SK-N-SH (cell line): ENCODE measurements around the gene MYO7A. TPM values are rescaled to one million over a fixed set of nuclear protein-coding genes. Genes with fewer than 3 reads are reported as not detected.

Source experiments
- CTCF ChIA-PET: fragments of 300-600, 350-600 bp; formaldehyde crosslinking; extraction: SDS; loops from one replicate; lab custom pipeline; 2021; lab: Yijun Ruan, JAX
- POLR2A ChIA-PET: fragments of 350-600 bp; sonication (Branson Sonifier 250); formaldehyde crosslinking; extraction: SDS; loops from one replicate; lab custom pipeline; 2020; ENCODE audit warnings: antibody characterized with exemption, inconsistent platforms; lab: Yijun Ruan, JAX
- DNase-seq: peaks from one replicate; pipeline ENCODE4 v3.0.0; 2012
- H2AFZ ChIP-seq: fragments of 200-600 bp; sonication (generic); 2 replicates; pipeline ENCODE4 v1.8.1; 2016; ENCODE audit warnings: antibody characterized with exemption, mild to moderate bottlenecking, low read depth
- H3F3A ChIP-seq: fragments of 200-600 bp; sonication (generic); replicated peaks from 2 replicates; pipeline ENCODE3; 2016; ENCODE audit warnings: antibody characterized with exemption, mild to moderate bottlenecking; ENCODE audit not compliant: insufficient read depth
- H3K27ac ChIP-seq, 2 experiments: fragments of 200-500 bp in 1 of 2; fragments of 200-600 bp in 1 of 2; sonication (Bioruptor generic) in 1 of 2; sonication (generic), shearing (Covaris generic) in 1 of 2; 2 replicates each; pipeline versions ENCODE4 v1.5.1 to v1.6.1; 2014 to 2016; ENCODE audit warnings: low read depth in 2 of 2, inconsistent platforms in 1 of 2, low read length in 1 of 2, mild to moderate bottlenecking in 1 of 2, mixed read lengths in 1 of 2
- H3K27me3 ChIP-seq: fragments of 200-600 bp; sonication (generic), shearing (Covaris generic); 2 replicates; pipeline ENCODE4 v1.6.1; 2016; ENCODE audit warnings: mixed run types; ENCODE audit not compliant: insufficient read depth
- H3K36me3 ChIP-seq, 2 experiments: fragments of 200-500 bp in 1 of 2; fragments of 200-600 bp in 1 of 2; sonication (Bioruptor generic) in 1 of 2; sonication (generic) in 1 of 2; replicated peaks in 1 of 2; 2 replicates each; pipeline versions ENCODE3 to v1.5.1; 2014 to 2016; ENCODE audit warnings: low read length in 1 of 2, mild to moderate bottlenecking in 1 of 2; ENCODE audit not compliant: insufficient read depth in 2 of 2, control insufficient read depth in 1 of 2
- H3K4me1 ChIP-seq, 2 experiments: fragments of 200-500 bp in 1 of 2; fragments of 200-600 bp in 1 of 2; sonication (Bioruptor generic) in 1 of 2; sonication (generic), shearing (Covaris generic) in 1 of 2; 2 replicates each; pipeline versions ENCODE4 v1.5.1 to v1.6.1; 2014 to 2016; ENCODE audit warnings: low read depth in 1 of 2, low read length in 1 of 2, mixed run types in 1 of 2; ENCODE audit not compliant: insufficient read depth in 2 of 2, control insufficient read depth in 1 of 2
- H3K4me2 ChIP-seq: fragments of 200-600 bp; sonication (generic), shearing (Covaris generic); 2 replicates; pipeline ENCODE4 v1.6.1; 2017; ENCODE audit warnings: mixed run types
- H3K4me3 ChIP-seq, 2 experiments: fragments of 200-500 bp in 1 of 2; fragments of 200-600 bp in 1 of 2; sonication (Bioruptor generic) in 1 of 2; sonication (generic), shearing (Covaris generic) in 1 of 2; 2 replicates each; pipeline versions ENCODE4 v1.5.1 to v1.8.1; 2014 to 2016; ENCODE audit warnings: low read depth in 2 of 2, inconsistent platforms in 1 of 2, low read length in 1 of 2, mild to moderate bottlenecking in 1 of 2, mixed read lengths in 1 of 2, moderate library complexity in 1 of 2
- H3K79me2 ChIP-seq: fragments of 200-600 bp; sonication (generic); 2 replicates; pipeline ENCODE4 v1.8.1; 2017; ENCODE audit warnings: mild to moderate bottlenecking; ENCODE audit not compliant: insufficient read depth
- H3K9ac ChIP-seq: fragments of 200-600 bp; sonication (generic); 2 replicates; pipeline ENCODE4 v1.6.1; 2017; ENCODE audit warnings: mixed run types
- H3K9me2 ChIP-seq: fragments of 200-600 bp; sonication (generic); 2 replicates; pipeline ENCODE4 v1.6.1; 2017; ENCODE audit warnings: mixed run types
- H3K9me3 ChIP-seq: fragments of 200-600 bp; sonication (generic); 2 replicates; pipeline ENCODE4 v1.6.1; 2017; ENCODE audit warnings: mixed run types, mild to moderate bottlenecking, moderate library complexity
- H4K20me1 ChIP-seq: fragments of 200-600 bp; sonication (generic); 2 replicates; pipeline ENCODE4 v1.6.1; 2017; ENCODE audit warnings: mild to moderate bottlenecking, mixed run types; ENCODE audit not compliant: insufficient read depth
- CTCF ChIP-seq: fragments of 200-600 bp; sonication (generic); IDR thresholded peaks from 2 replicates; pipeline ENCODE4 v1.6.1; 2017; ENCODE audit warnings: antibody characterized with exemption, mild to moderate bottlenecking, moderate library complexity
- EZH2phosphoT487 ChIP-seq: fragments of 200-600 bp; sonication (generic); IDR thresholded peaks from 2 replicates; pipeline ENCODE4 v1.6.1; 2017; ENCODE audit warnings: low read depth, mixed run types, mild to moderate bottlenecking, antibody characterized with exemption, moderate library complexity, borderline replicate concordance
- FOXM1 ChIP-seq: IDR thresholded peaks from 2 replicates; pipeline ENCODE4 v1.4.0; 2012; ENCODE audit warnings: low read depth, mild to moderate bottlenecking
- GATA2 ChIP-seq: sonication (generic); formaldehyde crosslinking; IDR thresholded peaks from 2 replicates; pipeline ENCODE4 v1.5.0; 2020; ENCODE audit warnings: mild to moderate bottlenecking, missing genetic modification reagents
- MAX ChIP-seq: IDR thresholded peaks from 2 replicates; pipeline ENCODE4 v1.4.0; 2012; ENCODE audit warnings: low read depth
- MEF2A ChIP-seq: IDR thresholded peaks from 2 replicates; pipeline ENCODE4 v1.4.0; 2012; ENCODE audit warnings: low read depth, borderline replicate concordance
- MXI1 ChIP-seq: IDR thresholded peaks from 2 replicates; pipeline ENCODE4 v1.6.1; 2012; ENCODE audit warnings: mild to moderate bottlenecking, low read depth, low read length, improper control_type of control experiment
- NFIC ChIP-seq: IDR thresholded peaks from 2 replicates; pipeline ENCODE4 v1.4.0; 2012; ENCODE audit warnings: borderline replicate concordance
- PBX3 ChIP-seq: IDR thresholded peaks from 2 replicates; pipeline ENCODE4; 2012
- RAD21 ChIP-seq: IDR thresholded peaks from 2 replicates; pipeline ENCODE4 v1.6.1; 2012; ENCODE audit warnings: mild to moderate bottlenecking, low read length
- RCOR1 ChIP-seq: fragments of 150-350 bp; IDR thresholded peaks from 2 replicates; pipeline ENCODE4 v1.6.1; 2017; ENCODE audit warnings: antibody characterized with exemption, low read length
- RXRA ChIP-seq: IDR thresholded peaks from 2 replicates; pipeline ENCODE4 v1.4.0; 2012; ENCODE audit warnings: low read depth, mild to moderate bottlenecking, borderline replicate concordance
- SIN3A ChIP-seq: IDR thresholded peaks from 2 replicates; pipeline ENCODE4 v1.6.1; 2012; ENCODE audit warnings: low read depth, mild to moderate bottlenecking, low read length, moderate library complexity, borderline replicate concordance
- SMC3 ChIP-seq: IDR thresholded peaks from 2 replicates; pipeline ENCODE4 v1.6.1; 2012; ENCODE audit warnings: low read depth, low read length, improper control_type of control experiment
- TCF12 ChIP-seq: IDR thresholded peaks from 2 replicates; pipeline ENCODE4 v1.4.0; 2012
- TEAD4 ChIP-seq: IDR thresholded peaks from 2 replicates; pipeline ENCODE4 v1.4.0; 2012; ENCODE audit warnings: mild to moderate bottlenecking, borderline replicate concordance; ENCODE audit not compliant: insufficient read depth
- YY1 ChIP-seq: IDR thresholded peaks from 2 replicates; pipeline ENCODE4 v1.4.0; 2012; ENCODE audit warnings: low read depth, mild to moderate bottlenecking
- ZBTB33 ChIP-seq: IDR thresholded peaks from 2 replicates; pipeline ENCODE4 v1.4.0; 2012; ENCODE audit warnings: low read depth, borderline replicate concordance
- WGBS: methylation state at CpG from one replicate; pipeline ENCODE4 v1.1.6; 2017; ENCODE audit warnings: low lambda C conversion rate; 5-methylcytosine and 5-hydroxymethylcytosine counted together
- polyA plus RNA-seq, 3 experiments: library from polyadenylated mRNA; depleted of rRNA; stranded (reverse); fragments of >200 nt; gene quantifications; 2 replicates each; pipeline ENCODE4 v1.2.3, GENCODE V29; 2012

Gene MYO7A
- polyA plus RNA-seq, 1 of the 3 experiments (the other 2 are of a cell fraction): 0.08 TPM

GRCh38 chr11:77094841-77095365, 33.1 kb upstream of the MYO7A start:
- Histone ChIP-seq H3K79me2 (0 out of 2 replicates have a peak, but pooled peaks cover 11% of the 10 kb centered on the region), H3K4me1 (peaks cover 0 to 21% of the 10 kb centered on the region in 2 experiments; a peak in 1 of 4 replicates), H3K9me2 (no peaks in the 10 kb centered on the region), H3K4me3 (no peak overlapping the region), H3K36me3 (peaks cover 3% of the 10 kb centered on the region in 2 experiments), H3K4me2 (no peak overlapping the region), H3K9ac (no peak overlapping the region), H2AFZ (no peak overlapping the region), H3K27me3 (no peaks in the 10 kb centered on the region), H3K27ac (no peak overlapping the region; a peak in 1 of 4 replicates), H3K9me3 (no peaks in the 10 kb centered on the region), H4K20me1 (peaks cover 17% of the 10 kb centered on the region; the same call in 1 of the 2 replicates), H3F3A (no peaks in the 10 kb centered on the region)
- POLR2A ChIA-PET: no interaction called here
- CTCF ChIA-PET: interaction anchor here (0.6 to 9.5 kb wide), 15 partner anchors 9 to 453 kb away, joined by 3 to 218 read pairs (median 4); no protein-coding TSS in a partner anchor
- 97% methylated on average over 6 of the region's 7 CpGs for WGBS
- TF ChIP-seq ZBTB33 (no peak), GATA2 (CRISPR knock-in tag) (no peak), RXRA (no peak), TCF12 (no peak)
- DNase-seq: no peak

GRCh38 chr11:77095551-77096490, 32.2 kb upstream of the MYO7A start:
- Histone ChIP-seq H3K27me3 (no peaks in the 10 kb centered on the region), H2AFZ (no peak overlapping the region), H3K4me3 (no peak overlapping the region), H3K9me2 (no peaks in the 10 kb centered on the region), H4K20me1 (peaks cover 12% of the 10 kb centered on the region; the same call in 1 of the 2 replicates), H3K27ac (peak overlapping the region in 1 of 2 experiments; percentile 19; a peak in 1 of 4 replicates), H3F3A (no peaks in the 10 kb centered on the region), H3K4me2 (no peak overlapping the region), H3K79me2 (0 out of 2 replicates have a peak, but pooled peaks cover 11% of the 10 kb centered on the region), H3K9ac (no peak overlapping the region), H3K36me3 (peaks cover 3% of the 10 kb centered on the region in 2 experiments), H3K4me1 (peaks cover 0 to 21% of the 10 kb centered on the region in 2 experiments; a peak in 1 of 4 replicates), H3K9me3 (no peaks in the 10 kb centered on the region)
- DNase-seq: no peak
- 92% methylated on average over 13 of the region's 21 CpGs for WGBS
- CTCF ChIA-PET: interaction anchor here (0.7 to 9.5 kb wide), 15 partner anchors 8 to 320 kb away, joined by 3 to 218 read pairs (median 4); no protein-coding TSS in a partner anchor
- TF ChIP-seq YY1 (no peak), MXI1 (no peak), PBX3 (no peak), RAD21 (no peak), FOXM1 (no peak), NFIC (no peak), SMC3 (no peak), RCOR1 (no peak), EZH2phosphoT487 (no peak), MAX (no peak), TEAD4 (no peak), ZBTB33 (no peak), CTCF (no peak), SIN3A (no peak), MEF2A (no peak)
- POLR2A ChIA-PET: no interaction called here
